Breast epithelium (tissue), 4 donors: ENCODE data around the gene COTL1. TPM values are rescaled to one million over a fixed set of nuclear protein-coding genes. Genes with fewer than 3 reads are reported as not detected.
"Not testable (repeated sequence)": the region's sequence is repeated elsewhere in the genome, so short reads cannot be mapped to it uniquely, and the experiment has no call there.

Experiments used
- DNase-seq, 2 donors: peaks; one replicate each; pipeline ENCODE4 v3.0.0-alpha.2; 2019; ENCODE audit warnings: low spot score in 2 of 2
- H3K27ac ChIP-seq, 2 donors: fragments of 200-600 bp; sonication (generic) in 1 of 2; one replicate each; pipeline ENCODE4 v1.5.1; 2016 to 2019; ENCODE audit warnings: mild to moderate bottlenecking in 1 of 2
- H3K27me3 ChIP-seq, 2 donors: fragments of 200-600 bp; sonication (generic) in 1 of 2; one replicate each; pipeline versions ENCODE4 v1.5.1 to v1.6.0; 2017 to 2019; ENCODE audit warnings: control low read depth in 1 of 2, mild to moderate bottlenecking in 1 of 2
- H3K36me3 ChIP-seq: fragments of 200-600 bp; one replicate; pipeline ENCODE4 v1.5.1; 2019
- H3K4me1 ChIP-seq, 2 donors: fragments of 200-600 bp; sonication (generic); one replicate each; pipeline ENCODE4 v1.5.1; 2016 to 2019; ENCODE audit warnings: control low read depth in 1 of 2
- H3K4me3 ChIP-seq, 3 donors: fragments of 200-600 bp; sonication (generic); 1 replicate in 2 of 3; 2 replicates in 1 of 3; pipeline ENCODE4 v1.5.1; 2016 to 2019; ENCODE audit warnings: mild to moderate bottlenecking in 3 of 3, moderate library complexity in 2 of 3
- H3K9me3 ChIP-seq, 2 donors: fragments of 200-600 bp; sonication (generic) in 1 of 2; one replicate each; pipeline ENCODE4 v1.5.1; 2016 to 2019; ENCODE audit warnings: control low read depth in 1 of 2
- POLR2A ChIP-seq: fragments of 450-650 bp; IDR thresholded peaks from one replicate; pipeline ENCODE4 v1.6.1; 2016; ENCODE audit warnings: antibody characterized with exemption, mild to moderate bottlenecking, moderate library complexity
- POLR2AphosphoS5 ChIP-seq, 3 donors: sonication (generic); formaldehyde crosslinking; IDR thresholded peaks; one replicate each; pipeline ENCODE4 v1.6.1; 2017; ENCODE audit warnings: antibody characterized with exemption in 3 of 3
- intact Hi-C: fragments of 100-400 bp; cut with DNase I; formaldehyde crosslinking; loops from one replicate; pipeline ENCODE4 v1.15.1; 2023; ENCODE audit warnings: low total_unique reads
- total RNA-seq, 3 donors: library from RNA; depleted of rRNA; stranded (reverse); fragments of >200 nt; gene quantifications; one replicate each; pipeline ENCODE4 v1.1.0, GENCODE V29; 2016
- TF ChIP-seq, protein P1 (sequence below), 3 donors: fragments of 450-650 bp; IDR thresholded peaks; one replicate each; pipeline ENCODE4 v1.5.1; 2016 to 2017; ENCODE audit warnings: antibody characterized with exemption in 3 of 3, mild to moderate bottlenecking in 3 of 3, moderate library complexity in 3 of 3

COTL1 gene
- total RNA-seq, 3 donors from 2014 or later, result 22.0 to 49.2 (median 44.6) TPM

DNA sequence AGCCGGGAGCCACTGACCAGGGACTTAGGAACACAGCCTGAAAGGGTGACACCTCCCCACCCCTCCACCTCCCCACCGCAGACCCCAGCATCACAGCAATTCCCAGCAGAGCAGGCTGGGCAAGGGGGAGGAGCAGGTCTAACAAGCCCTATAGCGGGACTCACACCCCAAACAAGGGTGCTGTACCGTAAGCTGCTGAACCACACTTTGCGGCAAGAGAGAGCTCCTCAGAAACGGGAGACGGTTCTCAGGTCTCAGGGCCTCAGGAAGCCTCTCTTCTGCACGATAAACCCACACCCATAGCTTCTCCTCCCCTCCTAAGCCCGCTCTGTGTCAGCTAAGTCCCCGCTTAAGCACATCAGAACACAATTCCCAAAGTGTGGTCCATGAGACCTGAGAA lies 11.7 kb upstream of the COTL1 start:
- no peaks in the 10 kb centered on the region for H3K27me3 ChIP-seq
- H3K36me3 ChIP-seq, result no peaks in the 10 kb centered on the region
- H3K4me3 ChIP-seq, result no peak overlapping the region
- no peaks in the 10 kb centered on the region for H3K4me1 ChIP-seq
- TF ChIP-seq POLR2A (no peak), POLR2AphosphoS5 (IDR thresholded peaks at IDR 0.05) (no peak)
- TF ChIP-seq, protein P1, sequence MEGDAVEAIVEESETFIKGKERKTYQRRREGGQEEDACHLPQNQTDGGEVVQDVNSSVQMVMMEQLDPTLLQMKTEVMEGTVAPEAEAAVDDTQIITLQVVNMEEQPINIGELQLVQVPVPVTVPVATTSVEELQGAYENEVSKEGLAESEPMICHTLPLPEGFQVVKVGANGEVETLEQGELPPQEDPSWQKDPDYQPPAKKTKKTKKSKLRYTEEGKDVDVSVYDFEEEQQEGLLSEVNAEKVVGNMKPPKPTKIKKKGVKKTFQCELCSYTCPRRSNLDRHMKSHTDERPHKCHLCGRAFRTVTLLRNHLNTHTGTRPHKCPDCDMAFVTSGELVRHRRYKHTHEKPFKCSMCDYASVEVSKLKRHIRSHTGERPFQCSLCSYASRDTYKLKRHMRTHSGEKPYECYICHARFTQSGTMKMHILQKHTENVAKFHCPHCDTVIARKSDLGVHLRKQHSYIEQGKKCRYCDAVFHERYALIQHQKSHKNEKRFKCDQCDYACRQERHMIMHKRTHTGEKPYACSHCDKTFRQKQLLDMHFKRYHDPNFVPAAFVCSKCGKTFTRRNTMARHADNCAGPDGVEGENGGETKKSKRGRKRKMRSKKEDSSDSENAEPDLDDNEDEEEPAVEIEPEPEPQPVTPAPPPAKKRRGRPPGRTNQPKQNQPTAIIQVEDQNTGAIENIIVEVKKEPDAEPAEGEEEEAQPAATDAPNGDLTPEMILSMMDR (IDR thresholded peaks at IDR 0.05), result no peak
- intact Hi-C loops, result no loop called here
- H3K9me3 ChIP-seq, result no peaks in the 10 kb centered on the region
- H3K27ac ChIP-seq, result no peak overlapping the region
- no peak for DNase-seq

DNA sequence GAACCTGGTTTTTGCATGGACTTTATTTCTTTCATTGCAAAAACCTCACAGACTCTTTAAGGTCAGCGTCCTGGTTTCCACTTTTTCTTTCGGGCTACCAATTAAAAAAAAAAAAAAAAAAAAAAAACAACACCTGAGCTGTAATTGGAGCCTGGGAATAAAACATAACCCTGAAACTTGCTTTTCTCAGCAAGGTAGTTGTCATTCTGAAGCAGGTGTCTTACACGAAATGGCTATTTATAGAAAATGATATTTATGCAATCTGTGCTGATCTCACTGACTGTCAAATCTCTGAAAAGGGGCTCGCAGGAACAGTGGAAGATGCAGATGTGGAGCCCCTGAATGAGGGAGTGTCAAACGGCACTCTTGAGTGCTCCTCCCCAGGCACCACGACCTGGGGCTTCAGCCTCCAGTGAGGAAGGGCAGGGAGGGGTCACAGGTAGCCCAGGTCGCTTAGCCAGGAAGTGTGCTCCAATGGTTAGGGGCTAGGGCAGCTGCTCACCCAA lies 10.4 kb upstream of the COTL1 start:
- Histone ChIP-seq H3K36me3 (no peaks in the 10 kb centered on the region), H3K27ac (no peak overlapping the region), H3K4me3 (no peak overlapping the region), H3K9me3 (no peaks in the 10 kb centered on the region), H3K27me3 (no peaks in the 10 kb centered on the region), H3K4me1 (no peaks in the 10 kb centered on the region)
- intact Hi-C loops, result no loop called here
- no peak for DNase-seq
- TF ChIP-seq, protein P1 (IDR thresholded peaks at IDR 0.05), result no peak
- no peak for TF ChIP-seq POLR2AphosphoS5 (IDR thresholded peaks at IDR 0.05)
- no peak for TF ChIP-seq POLR2A

DNA sequence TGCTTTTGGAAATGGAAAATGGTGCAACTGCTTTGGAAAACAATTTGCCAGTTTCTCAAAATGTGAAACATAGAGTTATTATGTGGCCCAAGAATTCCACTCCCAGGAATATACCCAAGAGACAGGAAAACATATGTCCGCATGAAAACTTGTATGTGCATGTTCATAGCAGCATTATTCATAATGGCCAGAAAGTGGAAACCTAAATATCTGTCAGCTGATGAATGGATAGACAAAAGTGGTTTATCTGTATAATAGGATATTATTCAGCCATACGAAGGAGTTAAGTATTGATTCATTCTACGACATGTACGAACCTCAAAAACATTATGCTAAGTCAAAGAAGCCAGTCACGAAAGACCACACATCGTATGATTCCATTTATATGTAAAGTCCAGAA lies 7.7 kb upstream of the COTL1 start:
- Histone ChIP-seq H3K4me1 (no peaks in the 10 kb centered on the region), H3K36me3 (no peaks in the 10 kb centered on the region), H3K9me3 (no peaks in the 10 kb centered on the region), H3K4me3 (no peak overlapping the region), H3K27me3 (no peaks in the 10 kb centered on the region), H3K27ac (no peak overlapping the region)
- no peak for DNase-seq
- intact Hi-C loops, result no loop called here
- TF ChIP-seq POLR2AphosphoS5 (IDR thresholded peaks at IDR 0.05) (no peak), POLR2A (no peak)
- TF ChIP-seq, protein P1 (IDR thresholded peaks at IDR 0.05), result no peak

DNA sequence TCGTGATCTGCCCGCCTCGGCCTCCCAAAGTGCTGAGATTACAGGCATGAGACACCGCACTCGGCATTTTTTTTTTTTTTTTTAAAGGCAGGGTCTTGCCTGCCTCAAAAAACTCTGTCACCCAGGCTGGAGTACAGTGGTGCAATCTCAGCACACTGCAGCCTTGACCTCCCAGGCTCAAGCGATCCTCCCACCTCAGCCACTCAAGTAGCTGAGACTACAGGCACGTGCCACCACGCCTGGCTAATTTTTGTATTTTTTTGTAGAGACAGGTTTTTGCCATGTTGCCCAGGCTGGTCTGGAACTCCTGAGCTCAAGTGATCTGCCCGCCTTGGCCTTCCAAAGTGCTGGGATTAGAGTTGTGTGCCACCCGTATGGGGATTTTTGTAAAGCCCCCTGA lies 3.0 kb upstream of the COTL1 start:
- H3K27me3 ChIP-seq, H3K4me1 ChIP-seq, H3K4me3 ChIP-seq, H3K36me3 ChIP-seq, H3K9me3 ChIP-seq, H3K27ac ChIP-seq, DNase-seq: not testable (repeated sequence)
- intact Hi-C loops, result loop anchor here (2.0 kb wide), 1 partner anchor 50 kb away; no protein-coding TSS in a partner anchor

DNA sequence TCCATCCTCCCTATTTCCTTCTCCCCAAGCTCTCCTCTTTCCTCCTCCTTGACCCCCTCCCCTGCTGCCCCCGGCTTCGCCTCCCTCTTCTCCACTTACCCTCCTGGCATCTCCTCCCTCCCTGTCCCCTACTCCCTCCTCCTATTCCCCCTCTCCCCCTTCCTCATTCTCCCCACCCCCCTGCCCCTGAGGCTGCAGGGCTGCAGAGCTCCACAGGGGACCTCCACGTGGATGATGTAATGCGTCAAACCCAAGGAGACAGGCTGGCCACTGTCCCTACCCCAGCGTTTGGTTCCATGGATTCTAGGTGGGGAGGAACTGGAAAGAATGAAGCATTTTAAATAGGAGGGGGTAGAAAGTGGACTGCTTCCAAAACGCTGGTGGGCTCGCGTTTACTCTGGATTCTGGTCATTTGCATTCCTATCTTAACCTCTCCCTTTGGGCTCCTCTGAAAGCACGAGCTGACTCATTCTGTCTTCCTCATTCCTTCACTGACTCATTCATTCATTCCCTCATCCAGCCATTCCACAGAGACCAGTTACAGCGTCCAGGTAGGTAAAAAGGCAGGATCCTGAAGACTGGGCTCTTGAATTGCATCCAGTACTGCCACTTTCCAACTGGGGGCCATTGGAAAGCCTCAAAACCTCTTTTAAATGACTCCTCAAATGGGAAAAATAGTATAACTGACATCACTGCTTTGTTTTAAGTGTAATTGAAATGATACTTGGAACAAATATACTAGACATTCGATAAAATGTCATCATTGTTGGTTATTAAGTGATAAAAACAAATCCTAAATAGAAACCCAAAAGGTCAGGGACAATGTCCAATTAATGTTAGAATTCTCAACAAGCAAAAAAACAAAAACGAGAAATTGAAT lies 943 bp upstream of the COTL1 start:
- intact Hi-C loops, result loop anchor here (10.0 kb wide), 1 partner anchor 104 kb away; no protein-coding TSS in a partner anchor
- no peak for TF ChIP-seq POLR2A
- Histone ChIP-seq H3K36me3 (no peaks in the 10 kb centered on the region), H3K4me3 (peak overlapping the region in 2 of 3 donors; percentile 21 to 69), H3K27me3 (no peaks in the 10 kb centered on the region), H3K9me3 (no peaks in the 10 kb centered on the region), H3K4me1 (no peaks in the 10 kb centered on the region), H3K27ac (peak overlapping the region; percentile 52 to 75)
- DNase-seq, result peak in 1 of 2 donors; percentile 42
